22Rv1 (cell line): ENCODE data around the gene AMIGO2.

ENCODE experiments used
- H3K27ac ChIP-seq: fragments of 450-650 bp; 2 replicates; pipeline ENCODE4 v1.5.1; 2017
- ZFX ChIP-seq: fragments of 450-650 bp; IDR thresholded peaks from 2 replicates; pipeline ENCODE4 v1.6.1; 2017; ENCODE audit warnings: antibody characterized with exemption, borderline replicate concordance
- TF ChIP-seq, protein P1 (sequence below): fragments of 450-650 bp; IDR thresholded peaks from 2 replicates; pipeline ENCODE4 v1.5.1; 2017; ENCODE audit warnings: mild to moderate bottlenecking

The AMIGO2 gene

DNA sequence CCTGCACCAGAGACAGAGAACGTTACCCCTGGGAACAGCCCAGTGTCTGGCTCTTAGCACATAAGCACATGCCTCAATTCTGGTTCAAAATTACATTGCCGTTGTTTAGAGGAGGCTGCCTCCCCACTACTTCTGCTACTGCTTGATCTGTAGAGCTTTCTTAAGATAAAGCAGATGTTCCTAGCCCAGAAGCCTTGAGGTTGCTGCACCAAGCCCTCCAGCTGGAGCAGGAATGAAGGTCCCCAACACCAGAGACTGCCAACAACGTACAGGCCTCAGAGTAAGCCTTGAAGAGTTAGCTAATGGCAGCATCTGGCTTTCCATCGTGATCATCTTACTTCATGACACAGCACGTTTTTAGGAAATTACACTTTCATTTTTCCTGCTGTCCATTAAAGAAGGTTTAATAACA lies 34.7 kb upstream of the AMIGO2 start:
- TF ChIP-seq, protein P1, sequence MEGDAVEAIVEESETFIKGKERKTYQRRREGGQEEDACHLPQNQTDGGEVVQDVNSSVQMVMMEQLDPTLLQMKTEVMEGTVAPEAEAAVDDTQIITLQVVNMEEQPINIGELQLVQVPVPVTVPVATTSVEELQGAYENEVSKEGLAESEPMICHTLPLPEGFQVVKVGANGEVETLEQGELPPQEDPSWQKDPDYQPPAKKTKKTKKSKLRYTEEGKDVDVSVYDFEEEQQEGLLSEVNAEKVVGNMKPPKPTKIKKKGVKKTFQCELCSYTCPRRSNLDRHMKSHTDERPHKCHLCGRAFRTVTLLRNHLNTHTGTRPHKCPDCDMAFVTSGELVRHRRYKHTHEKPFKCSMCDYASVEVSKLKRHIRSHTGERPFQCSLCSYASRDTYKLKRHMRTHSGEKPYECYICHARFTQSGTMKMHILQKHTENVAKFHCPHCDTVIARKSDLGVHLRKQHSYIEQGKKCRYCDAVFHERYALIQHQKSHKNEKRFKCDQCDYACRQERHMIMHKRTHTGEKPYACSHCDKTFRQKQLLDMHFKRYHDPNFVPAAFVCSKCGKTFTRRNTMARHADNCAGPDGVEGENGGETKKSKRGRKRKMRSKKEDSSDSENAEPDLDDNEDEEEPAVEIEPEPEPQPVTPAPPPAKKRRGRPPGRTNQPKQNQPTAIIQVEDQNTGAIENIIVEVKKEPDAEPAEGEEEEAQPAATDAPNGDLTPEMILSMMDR = no peak
- no peak for TF ChIP-seq ZFX
- H3K27ac ChIP-seq = no peak overlapping the region

DNA sequence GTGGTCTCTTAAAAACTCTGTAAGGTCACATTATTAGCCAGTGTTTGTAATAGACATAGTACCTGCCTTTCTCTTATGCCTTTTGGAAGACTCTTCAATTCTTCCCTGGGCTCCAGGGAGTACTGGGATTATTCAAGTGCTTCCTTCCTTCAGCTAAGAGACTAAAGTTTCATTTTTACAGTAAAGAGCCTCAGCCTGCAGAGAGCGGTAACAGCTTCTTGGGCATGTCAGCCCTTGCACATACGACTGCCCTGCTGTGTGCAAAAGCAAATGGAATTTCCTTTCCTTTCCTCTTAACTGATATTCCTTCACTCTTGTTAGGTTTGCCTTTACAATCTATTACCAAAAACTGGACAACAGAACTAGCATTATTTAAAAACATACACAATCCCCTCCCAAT lies 32.9 kb upstream of the AMIGO2 start:
- no peak overlapping the region for H3K27ac ChIP-seq
- TF ChIP-seq ZFX = no peak
- TF ChIP-seq, protein P1 = no peak

DNA sequence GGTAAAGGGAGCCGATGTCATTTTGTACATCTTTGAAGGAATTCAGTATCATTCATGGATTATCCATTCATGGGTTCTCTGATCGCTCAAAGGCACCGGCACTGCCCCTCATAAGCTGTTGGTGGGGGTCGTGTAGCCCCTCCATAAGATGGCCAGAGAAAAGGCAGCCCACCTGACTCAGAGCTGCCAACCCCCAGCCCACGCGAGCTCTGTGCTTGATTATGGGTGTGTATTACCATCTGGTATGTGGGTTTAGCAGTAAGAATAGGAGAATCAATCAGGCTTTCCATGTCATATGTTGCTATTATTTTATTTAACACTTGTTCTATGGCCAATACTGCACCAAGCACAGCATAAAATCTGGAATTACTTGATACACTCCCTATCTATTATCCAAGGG lies 32.1 kb upstream of the AMIGO2 start:
- TF ChIP-seq ZFX = no peak
- TF ChIP-seq, protein P1 = no peak
- no peak overlapping the region for H3K27ac ChIP-seq

DNA sequence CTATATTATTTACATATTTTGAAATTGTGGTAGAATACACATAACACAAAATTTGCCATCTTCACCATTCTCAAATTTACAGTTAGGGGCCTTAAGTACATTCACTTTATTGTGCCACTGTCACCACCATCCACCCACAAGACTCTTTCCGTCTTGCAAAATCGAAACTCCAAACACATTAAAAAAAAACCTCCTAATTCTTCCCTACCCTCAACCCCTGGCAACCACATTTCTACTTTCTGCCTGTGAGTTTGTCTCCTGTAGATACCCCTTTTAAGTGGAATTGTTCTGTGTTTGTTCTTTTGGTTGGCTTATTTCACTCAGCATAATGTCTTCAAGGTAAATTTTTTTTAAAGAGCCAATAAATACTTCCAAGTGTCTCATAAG lies 31.6 kb upstream of the AMIGO2 start:
- TF ChIP-seq ZFX = no peak
- TF ChIP-seq, protein P1 = no peak

DNA sequence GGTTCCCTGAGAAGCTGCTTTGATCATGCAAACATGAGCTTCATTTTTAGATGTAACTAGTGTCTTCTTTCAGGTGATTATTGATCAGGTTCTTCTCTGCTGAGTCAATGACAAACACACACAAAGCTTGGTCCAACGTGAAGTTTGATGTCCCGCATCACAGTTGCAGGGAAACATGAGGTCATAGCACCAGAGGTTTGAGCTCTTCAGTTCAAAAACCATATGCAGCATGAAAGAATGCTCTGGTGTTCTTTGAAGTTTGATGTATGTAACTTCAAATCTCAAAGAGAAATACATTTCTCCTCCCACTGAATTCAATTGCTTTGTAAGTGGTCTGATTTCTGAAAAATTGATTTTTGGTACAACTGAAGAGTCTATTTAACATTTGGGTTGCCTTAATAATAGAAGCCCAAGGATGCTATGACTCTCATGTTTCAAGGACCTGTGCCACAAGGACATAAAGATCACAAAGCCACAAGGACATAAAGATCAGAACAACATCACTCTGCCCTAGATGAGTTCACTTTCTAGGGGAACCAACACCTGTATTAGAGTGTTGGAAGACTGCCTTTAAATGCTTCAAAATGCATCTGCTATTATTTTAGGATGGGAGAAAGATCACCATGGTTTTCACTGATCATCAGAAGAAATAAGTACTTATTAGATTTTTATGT lies 31.1 kb upstream of the AMIGO2 start:
- TF ChIP-seq, protein P1 = no peak
- no peak for TF ChIP-seq ZFX
- H3K27ac ChIP-seq = no peak overlapping the region

More for the DNA sequence above, 31.6 kb upstream of the AMIGO2 start:
- H3K27ac ChIP-seq = no peak overlapping the region

DNA sequence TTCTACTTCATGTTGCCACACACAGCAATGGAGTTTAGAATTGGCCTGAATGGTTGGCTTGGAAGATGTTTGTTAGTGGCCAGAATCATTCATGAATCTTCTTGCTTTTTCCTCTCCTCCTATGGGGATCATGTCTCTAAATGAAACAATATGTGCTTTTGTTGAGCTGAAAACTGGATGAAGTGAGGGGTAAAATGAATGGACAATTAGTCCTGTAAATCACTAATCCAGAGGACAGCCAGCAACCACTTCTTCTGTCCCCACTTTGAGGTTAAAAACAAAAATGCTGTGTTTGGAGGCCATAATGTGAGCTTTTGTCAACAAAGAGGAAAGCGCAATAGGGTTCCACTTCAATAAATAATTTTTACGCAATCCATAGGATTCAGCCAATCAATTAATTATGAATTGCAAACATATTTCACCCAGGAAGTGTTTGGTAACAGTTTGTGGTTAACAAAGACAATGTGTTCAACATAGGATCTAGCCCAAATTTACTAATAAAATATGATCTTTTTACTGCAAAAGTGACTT lies 30.3 kb upstream of the AMIGO2 start:
- H3K27ac ChIP-seq = no peak overlapping the region
- TF ChIP-seq, protein P1 = no peak
- no peak for TF ChIP-seq ZFX

DNA sequence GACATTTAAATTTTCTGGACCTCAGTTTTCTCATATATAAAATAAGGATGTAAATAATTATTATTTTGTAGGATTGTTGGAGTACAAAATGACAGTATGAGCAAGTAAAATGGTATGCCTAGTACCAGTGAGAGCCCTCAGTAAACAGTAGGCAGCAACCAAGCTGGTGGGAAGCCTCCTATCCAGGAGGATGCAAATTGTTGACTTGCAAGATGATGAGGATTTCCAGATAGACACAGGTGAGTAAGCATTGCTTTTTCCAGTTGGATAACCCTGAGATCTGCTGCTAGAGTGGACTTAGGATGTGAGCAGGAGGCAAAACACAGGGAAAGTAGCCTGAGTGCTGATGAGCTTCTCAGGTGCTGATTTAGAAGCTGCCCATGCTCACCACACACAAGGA lies 28.2 kb upstream of the AMIGO2 start:
- H3K27ac ChIP-seq = no peak overlapping the region
- no peak for TF ChIP-seq ZFX
- TF ChIP-seq, protein P1 = no peak
